Renal pelvis (tissue), 4 donors: ENCODE measurements around the gene FAM241B. TPM values are rescaled to one million over a fixed set of nuclear protein-coding genes. Genes with fewer than 3 reads are reported as not detected.

Experiments
- DNase-seq: peaks from one replicate; pipeline ENCODE4 v3.0.0-alpha.2; 2013
- polyA plus RNA-seq, 3 donors: library from polyadenylated mRNA; unstranded; fragments of 120-200 nt; gene quantifications; one replicate each; pipeline ENCODE4 v1.2.1, GENCODE V29; 2013; ENCODE audit not compliant: insufficient read length in 3 of 3

The FAM241B gene
- polyA plus RNA-seq, 3 donors, result 11.0 to 11.5 (median 11.4) TPM

GRCh38 chr10:69632516-69633199, 2.6 kb downstream of the FAM241B start:
- no peak for DNase-seq

- DNase-seq, result no peak
Measured at GRCh38 chr10:69633673-69634635, 3.9 kb downstream of the FAM241B start.

GRCh38 chr10:69634759-69635425, 4.8 kb downstream of the FAM241B start:
- no peak for DNase-seq

DNA sequence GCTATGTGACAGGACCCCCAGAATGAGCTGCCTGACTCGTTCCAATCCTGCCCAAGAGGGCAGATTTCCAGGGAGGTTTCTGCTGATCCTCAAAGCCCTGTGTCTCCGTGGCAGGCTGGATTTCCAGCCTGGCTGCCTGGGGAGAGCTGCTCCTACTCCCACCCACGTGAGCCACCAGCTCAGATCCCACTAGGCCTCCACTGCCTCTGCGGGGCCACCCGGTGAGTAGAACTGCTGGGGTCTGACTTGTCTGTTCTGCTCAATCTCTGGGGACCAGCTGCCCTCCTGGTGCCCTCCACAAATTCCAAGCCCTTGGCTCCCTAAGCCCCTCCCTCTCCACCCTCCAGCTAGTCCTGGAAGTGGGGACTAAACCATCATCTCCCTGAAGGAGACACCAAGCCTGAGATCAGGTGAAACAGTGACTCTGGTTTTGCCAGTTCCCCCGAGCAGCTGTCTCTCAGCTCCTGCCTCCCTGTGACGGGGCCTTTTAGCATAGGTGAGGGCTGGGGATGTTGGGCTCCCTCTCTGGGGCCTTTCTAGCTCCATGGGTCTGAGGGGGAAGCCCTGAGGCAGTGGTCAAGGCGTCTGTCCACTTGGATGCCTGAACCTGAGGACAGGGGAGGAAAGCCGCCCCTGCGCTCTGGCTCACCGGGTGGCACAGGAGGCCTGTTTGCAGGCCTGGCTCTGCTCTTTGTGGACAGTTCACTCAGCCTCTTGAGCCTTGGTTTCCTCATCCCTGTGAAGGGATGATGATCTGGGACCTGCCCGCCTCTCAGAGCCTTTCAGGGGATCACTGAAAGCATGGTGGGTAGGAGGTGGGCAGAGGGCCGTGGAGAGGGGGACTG, 5.6 kb downstream of the FAM241B start:
- no peak for DNase-seq

- DNase-seq, result no peak
Measured at GRCh38 chr10:69636273-69636575, 6.2 kb downstream of the FAM241B start.

DNA sequence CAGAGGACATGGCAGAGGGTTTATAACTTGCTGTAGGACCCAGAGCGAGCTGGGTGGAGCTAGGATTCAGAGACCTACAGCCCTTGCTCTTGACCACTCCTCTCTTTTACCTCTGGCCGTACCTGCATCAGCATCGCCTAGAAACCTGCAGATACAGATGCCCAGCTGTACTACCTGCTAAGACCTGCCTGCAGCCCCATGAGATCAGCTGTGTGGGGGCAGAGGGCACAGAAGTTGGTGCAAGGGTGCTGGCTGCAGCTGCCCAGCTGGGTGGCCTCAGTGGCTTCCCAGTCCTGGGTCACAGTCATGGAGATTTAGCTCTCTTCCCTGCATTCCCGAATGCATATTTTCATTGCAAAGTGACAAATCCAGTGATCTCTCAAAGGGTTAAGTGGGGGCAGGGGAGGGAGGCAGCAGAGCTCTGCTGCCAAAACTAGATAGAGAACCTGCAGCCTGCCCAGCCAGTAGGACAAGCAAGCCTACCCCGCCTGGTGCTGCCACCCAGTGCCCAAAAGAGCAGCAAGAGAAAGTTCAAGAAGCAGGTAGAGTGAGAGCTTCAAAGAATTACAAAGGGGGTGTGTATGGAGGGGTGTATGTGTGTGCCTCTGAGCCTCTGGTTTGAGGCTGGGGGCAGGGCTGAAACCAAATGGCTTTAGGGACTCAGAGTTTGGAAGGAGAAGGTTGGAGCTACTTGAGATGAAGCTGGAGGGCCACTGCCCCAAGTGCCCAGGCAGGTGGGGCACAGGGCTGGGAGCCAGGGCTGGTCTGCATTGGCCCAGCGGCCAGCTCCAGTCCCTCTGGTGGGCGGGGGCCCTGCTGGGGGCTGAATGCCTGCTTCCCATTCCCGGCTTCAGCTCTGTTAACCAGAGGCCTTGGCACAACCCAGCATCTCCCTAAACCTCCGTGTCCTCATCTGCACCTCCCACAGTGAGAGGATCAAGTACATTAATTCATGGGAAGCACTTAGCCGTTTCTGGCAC, 6.9 kb downstream of the FAM241B start:
- DNase-seq, result no peak

- DNase-seq, result no peak
Measured at GRCh38 chr10:69638642-69639041, 8.6 kb downstream of the FAM241B start.

- peak; percentile 65 for DNase-seq
Measured at GRCh38 chr10:69639291-69640195, 9.5 kb downstream of the FAM241B start.

- DNase-seq, result no peak
Measured at GRCh38 chr10:69640196-69640980, 10.3 kb downstream of the FAM241B start.

DNA sequence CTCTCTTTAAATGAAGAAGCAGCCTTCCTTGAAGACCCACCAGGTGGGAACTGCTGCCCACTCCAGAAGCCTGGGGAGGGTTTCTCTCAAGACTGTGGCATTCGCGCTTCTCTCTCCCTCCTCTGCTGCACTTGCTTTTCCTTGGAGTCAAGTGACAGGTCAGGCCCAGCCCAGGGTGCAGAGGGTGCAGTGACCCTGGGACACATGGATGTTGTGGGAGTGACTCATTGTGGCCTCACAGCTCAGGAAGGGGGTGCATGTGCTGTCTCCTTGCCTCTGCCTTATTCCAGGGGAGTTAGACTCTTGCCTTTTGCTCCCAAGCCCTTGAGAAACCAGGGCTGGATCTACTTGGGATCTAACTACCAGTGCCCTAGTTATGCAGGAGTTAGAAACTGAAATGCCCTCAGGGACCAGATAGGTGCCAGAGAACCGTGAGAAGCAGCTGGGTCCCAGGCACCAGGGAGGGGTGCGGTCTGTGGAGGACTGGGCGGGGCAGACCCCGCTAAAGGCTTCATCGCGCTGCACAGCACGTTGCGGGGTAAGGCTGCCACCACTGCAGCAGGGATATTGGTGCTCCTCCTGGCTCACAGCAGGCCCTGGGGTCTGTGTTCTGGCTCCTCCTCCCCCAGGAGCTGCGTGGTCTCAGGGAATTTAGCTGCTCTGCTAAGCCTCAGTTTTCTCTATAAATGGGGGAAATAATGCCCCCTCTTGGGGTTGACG, 11.4 kb downstream of the FAM241B start:
- DNase-seq, result no peak

GRCh38 chr10:69642747-69643146, 12.7 kb downstream of the FAM241B start:
- no peak for DNase-seq

GRCh38 chr10:69643779-69644657, 14.0 kb downstream of the FAM241B start:
- DNase-seq, result no peak

DNA sequence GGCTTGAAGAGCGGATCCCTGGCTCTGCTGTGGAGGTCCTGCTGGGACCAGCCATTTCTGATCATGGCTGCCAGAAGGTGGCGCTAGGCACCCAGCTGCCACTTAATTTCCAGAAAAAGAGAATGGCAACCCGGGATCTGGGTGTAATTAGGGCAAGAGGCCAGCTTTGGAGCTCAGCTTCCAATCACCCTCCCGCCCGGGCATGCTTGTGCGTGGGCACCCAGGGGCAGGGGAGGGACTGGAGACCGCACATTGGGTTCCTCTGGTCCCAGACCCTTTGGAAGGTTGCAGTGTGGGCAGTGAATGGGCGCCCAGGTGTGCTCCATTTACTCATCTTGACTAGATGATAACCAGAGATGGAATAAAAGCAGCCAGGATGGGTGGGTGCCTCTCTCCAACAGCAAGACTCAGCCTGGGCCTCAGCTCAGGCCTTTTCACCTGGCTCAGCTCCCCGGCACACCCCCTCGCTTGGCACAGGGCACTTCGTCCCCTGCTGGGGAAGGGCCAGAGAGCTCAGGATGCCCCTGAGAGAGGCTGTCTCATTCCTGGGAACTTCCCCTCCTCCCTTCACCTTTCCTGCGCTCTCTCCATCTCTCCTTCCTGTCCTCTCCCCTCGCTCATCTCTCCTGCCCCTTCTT, 14.7 kb downstream of the FAM241B start:
- peak; percentile 60 for DNase-seq

GRCh38 chr10:69645296-69646184, 15.5 kb downstream of the FAM241B start:
- no peak for DNase-seq
